Sigmoid colon (tissue), 4 donors: ENCODE results near the gene HMOX2.

ENCODE experiments used
- POLR2A ChIP-seq, 2 donors: fragments of 450-650 bp; IDR thresholded peaks; one replicate each; pipeline ENCODE4 v1.6.1; 2016; ENCODE audit warnings: antibody characterized with exemption in 2 of 2, mild to moderate bottlenecking in 2 of 2, moderate library complexity in 2 of 2
- POLR2AphosphoS5 ChIP-seq, 4 donors: sonication (generic); formaldehyde crosslinking; IDR thresholded peaks; one replicate each; pipeline ENCODE4 v1.6.1; 2017; ENCODE audit warnings: antibody characterized with exemption in 4 of 4
- TF ChIP-seq, protein P1 (sequence below), 4 experiments: fragments of 450-650 bp in 3 of 4; fragments of 200-600 bp in 1 of 4; IDR thresholded peaks; one replicate each; pipeline ENCODE4 v1.5.1; 2016 to 2019; ENCODE audit warnings: antibody characterized with exemption in 4 of 4, mild to moderate bottlenecking in 3 of 4, moderate library complexity in 2 of 4

DNA sequence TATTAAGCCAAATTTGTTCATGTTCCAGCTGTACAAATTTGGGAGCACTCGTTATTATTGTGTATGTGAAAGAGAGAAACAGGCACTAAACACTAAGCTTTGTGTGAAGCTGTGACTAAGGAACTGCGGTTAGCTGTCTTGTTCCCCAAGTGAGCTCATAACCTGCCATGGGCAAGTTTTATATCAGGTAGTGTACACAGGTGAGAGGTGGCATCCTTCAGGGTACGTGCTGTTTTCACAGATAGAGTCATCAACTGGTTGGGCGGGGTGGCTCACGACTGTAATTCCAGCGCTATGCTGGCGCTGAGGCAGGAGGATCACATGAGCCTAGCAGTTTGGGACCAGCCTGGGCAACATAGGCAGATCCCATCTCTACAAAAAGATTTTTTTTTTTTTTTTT is 47.7 kb upstream of the HMOX2 start:
- TF ChIP-seq, protein P1, sequence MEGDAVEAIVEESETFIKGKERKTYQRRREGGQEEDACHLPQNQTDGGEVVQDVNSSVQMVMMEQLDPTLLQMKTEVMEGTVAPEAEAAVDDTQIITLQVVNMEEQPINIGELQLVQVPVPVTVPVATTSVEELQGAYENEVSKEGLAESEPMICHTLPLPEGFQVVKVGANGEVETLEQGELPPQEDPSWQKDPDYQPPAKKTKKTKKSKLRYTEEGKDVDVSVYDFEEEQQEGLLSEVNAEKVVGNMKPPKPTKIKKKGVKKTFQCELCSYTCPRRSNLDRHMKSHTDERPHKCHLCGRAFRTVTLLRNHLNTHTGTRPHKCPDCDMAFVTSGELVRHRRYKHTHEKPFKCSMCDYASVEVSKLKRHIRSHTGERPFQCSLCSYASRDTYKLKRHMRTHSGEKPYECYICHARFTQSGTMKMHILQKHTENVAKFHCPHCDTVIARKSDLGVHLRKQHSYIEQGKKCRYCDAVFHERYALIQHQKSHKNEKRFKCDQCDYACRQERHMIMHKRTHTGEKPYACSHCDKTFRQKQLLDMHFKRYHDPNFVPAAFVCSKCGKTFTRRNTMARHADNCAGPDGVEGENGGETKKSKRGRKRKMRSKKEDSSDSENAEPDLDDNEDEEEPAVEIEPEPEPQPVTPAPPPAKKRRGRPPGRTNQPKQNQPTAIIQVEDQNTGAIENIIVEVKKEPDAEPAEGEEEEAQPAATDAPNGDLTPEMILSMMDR (IDR thresholded peaks at IDR 0.05) = no peak
- TF ChIP-seq POLR2AphosphoS5 (IDR thresholded peaks at IDR 0.05) (no peak), POLR2A (IDR thresholded peaks at IDR 0.05) (no peak)
